ENCODE data around the gene TUBB3. TPM values are rescaled to one million over a fixed set of nuclear protein-coding genes. Genes with fewer than 3 reads are reported as not detected.
"Not testable (repeated sequence)": the region's sequence is repeated elsewhere in the genome, so short reads cannot be mapped to it uniquely, and the experiment has no call there.

TUBB3 gene
- total RNA-seq, 2 experiments from 2014 or later: 3.6 to 5.0 TPM

DNA sequence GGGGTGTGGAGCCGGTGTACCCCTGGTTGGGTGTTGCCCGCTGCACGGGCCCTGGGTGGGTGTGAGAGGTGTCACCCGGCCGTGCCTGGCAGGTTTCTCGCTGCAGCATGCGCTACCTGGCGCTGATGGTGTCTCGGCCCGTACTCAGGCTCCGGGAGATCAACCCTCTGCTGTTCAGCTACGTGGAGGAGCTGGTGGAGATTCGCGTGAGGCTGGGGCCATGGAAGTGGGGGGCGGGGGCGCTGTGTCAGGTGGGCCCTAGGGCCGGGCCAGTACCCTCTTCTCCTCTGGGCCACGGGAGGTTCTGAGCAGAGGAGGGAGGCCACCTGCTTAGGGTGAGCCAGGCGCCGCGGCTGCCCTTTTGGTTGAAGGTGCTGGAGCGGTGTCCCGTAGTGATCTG, 38.8 kb downstream of the TUBB3 start:
- no peaks in the 10 kb centered on the region for H3K4me1 Mint-ChIP-seq
- H3K9me3 Mint-ChIP-seq (ENCODE audit: low read depth): no peaks in the 10 kb centered on the region
- H3K27ac Mint-ChIP-seq: no peak overlapping the region
- no peak for DNase-seq
- H3K4me3 Mint-ChIP-seq: no peak overlapping the region
- peaks cover 3% of the 10 kb centered on the region for H3K36me3 Mint-ChIP-seq
- ATAC-seq: no peak
- H3K27me3 Mint-ChIP-seq: no peaks in the 10 kb centered on the region
- CTCF ChIA-PET: interaction anchor here (0.6 kb wide), 1 partner anchor 199 kb away, joined by 3 read pairs; no protein-coding TSS in a partner anchor

GRCh38 chr16:89962754-89963498, 39.8 kb downstream of the TUBB3 start:
- H3K36me3 Mint-ChIP-seq: peaks cover 3% of the 10 kb centered on the region
- CTCF ChIA-PET: no interaction called here

DNA sequence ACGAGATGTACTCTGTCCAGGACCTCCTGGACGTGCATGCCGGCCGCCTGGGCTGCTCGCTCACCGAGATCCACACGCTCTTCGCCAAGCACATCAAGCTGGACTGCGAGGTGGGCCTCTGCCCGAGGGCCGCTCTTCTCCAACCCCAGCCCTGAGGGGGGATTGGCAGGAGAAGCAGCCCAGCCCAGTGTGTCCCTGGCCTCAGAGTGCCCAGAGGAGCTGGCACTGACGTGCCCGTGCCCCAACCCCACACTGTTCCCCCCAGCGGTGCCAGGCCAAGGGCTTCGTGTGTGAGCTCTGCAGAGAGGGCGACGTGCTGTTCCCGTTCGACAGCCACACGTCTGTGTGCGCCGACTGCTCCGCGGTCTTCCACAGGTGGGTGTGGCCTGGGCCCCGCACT, 41.1 kb downstream of the TUBB3 start:
- ATAC-seq: no peak
- Mint-ChIP-seq H3K4me3 (no peak overlapping the region), H3K4me1 (no peaks in the 10 kb centered on the region), H3K27me3 (no peaks in the 10 kb centered on the region), H3K27ac (no peak overlapping the region), H3K9me3 (ENCODE audit: low read depth) (no peaks in the 10 kb centered on the region), H3K36me3 (no peaks in the 10 kb centered on the region)
- CTCF ChIA-PET: no interaction called here
- no peak for DNase-seq

More at GRCh38 chr16:89962754-89963498, 39.8 kb downstream of the TUBB3 start:
- Mint-ChIP-seq H3K27me3 (no peaks in the 10 kb centered on the region), H3K27ac (no peak overlapping the region), H3K4me1 (no peaks in the 10 kb centered on the region), H3K9me3 (ENCODE audit: low read depth) (no peaks in the 10 kb centered on the region), H3K4me3 (no peak overlapping the region)
- no peak for ATAC-seq
- no peak for DNase-seq

DNA sequence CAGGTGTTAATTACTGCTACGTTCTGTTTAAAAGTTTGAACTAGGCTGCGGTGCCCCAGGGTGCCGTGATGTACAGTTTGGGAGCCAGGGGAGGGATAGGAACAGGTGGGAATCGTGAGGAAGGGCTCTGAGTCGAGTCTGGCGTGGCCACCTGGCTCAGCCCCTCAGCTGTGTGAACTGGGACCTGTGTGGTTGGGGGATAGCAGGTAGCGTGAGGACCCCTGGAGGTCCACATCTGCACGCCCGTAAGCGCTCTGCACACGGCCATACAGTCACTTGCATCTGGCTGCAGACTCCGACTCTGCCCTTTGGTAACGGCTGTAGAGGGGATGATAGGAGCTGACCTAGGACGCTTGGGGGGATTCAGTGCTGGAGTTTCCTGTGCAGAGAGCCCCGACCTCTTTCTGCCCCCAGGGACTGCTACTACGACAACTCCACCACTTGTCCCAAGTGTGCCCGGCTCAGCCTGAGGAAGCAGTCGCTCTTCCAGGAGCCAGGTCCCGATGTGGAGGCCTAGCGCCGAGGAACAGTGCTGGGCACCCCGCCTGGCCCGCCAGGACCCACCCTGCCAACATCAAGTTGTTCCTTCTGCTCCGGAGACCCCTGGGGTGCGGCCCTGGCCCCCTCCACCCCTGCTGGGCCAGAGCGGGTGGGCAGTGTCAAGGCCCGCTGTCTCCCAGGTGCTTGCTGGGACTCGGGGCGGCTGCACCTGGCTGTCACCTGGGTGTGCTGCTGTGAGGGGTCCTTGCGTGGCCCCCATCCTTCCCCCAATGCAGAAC, 42.5 kb downstream of the TUBB3 start:
- Mint-ChIP-seq H3K4me1 (peaks cover 2% of the 10 kb centered on the region), H3K27ac (no peak overlapping the region), H3K36me3 (peaks cover 4% of the 10 kb centered on the region), H3K9me3 (ENCODE audit: low read depth) (peaks cover 3% of the 10 kb centered on the region), H3K27me3 (no peaks in the 10 kb centered on the region), H3K4me3 (no peak overlapping the region)
- no peak for ATAC-seq
- no peak for DNase-seq
- CTCF ChIA-PET: no interaction called here

- Mint-ChIP-seq H3K9me3 (ENCODE audit: low read depth) (peaks cover 4% of the 10 kb centered on the region), H3K4me1 (peaks cover 12% of the 10 kb centered on the region), H3K27me3 (no peaks in the 10 kb centered on the region), H3K36me3 (peaks cover 8% of the 10 kb centered on the region), H3K4me3 (no peak overlapping the region), H3K27ac (no peak overlapping the region)
- ATAC-seq (no peak), DNase-seq (no peak)
- CTCF ChIA-PET: no interaction called here
Measured at GRCh38 chr16:89966756-89967155, 43.6 kb downstream of the TUBB3 start.

GRCh38 chr16:89967436-89967835, 44.3 kb downstream of the TUBB3 start:
- H3K27me3 Mint-ChIP-seq; DNase-seq; H3K27ac Mint-ChIP-seq; H3K9me3 Mint-ChIP-seq (ENCODE audit: low read depth); CTCF ChIA-PET; H3K36me3 Mint-ChIP-seq; ATAC-seq; H3K4me3 Mint-ChIP-seq: not testable (repeated sequence)
- H3K4me1 Mint-ChIP-seq: peaks cover 14% of the 10 kb centered on the region

- peaks cover 14% of the 10 kb centered on the region for H3K4me1 Mint-ChIP-seq
- H3K36me3 Mint-ChIP-seq; H3K4me3 Mint-ChIP-seq; H3K9me3 Mint-ChIP-seq (ENCODE audit: low read depth); ATAC-seq; DNase-seq; CTCF ChIA-PET; H3K27me3 Mint-ChIP-seq; H3K27ac Mint-ChIP-seq: not testable (repeated sequence)
Measured at GRCh38 chr16:89968074-89968473, 44.9 kb downstream of the TUBB3 start.

DNA sequence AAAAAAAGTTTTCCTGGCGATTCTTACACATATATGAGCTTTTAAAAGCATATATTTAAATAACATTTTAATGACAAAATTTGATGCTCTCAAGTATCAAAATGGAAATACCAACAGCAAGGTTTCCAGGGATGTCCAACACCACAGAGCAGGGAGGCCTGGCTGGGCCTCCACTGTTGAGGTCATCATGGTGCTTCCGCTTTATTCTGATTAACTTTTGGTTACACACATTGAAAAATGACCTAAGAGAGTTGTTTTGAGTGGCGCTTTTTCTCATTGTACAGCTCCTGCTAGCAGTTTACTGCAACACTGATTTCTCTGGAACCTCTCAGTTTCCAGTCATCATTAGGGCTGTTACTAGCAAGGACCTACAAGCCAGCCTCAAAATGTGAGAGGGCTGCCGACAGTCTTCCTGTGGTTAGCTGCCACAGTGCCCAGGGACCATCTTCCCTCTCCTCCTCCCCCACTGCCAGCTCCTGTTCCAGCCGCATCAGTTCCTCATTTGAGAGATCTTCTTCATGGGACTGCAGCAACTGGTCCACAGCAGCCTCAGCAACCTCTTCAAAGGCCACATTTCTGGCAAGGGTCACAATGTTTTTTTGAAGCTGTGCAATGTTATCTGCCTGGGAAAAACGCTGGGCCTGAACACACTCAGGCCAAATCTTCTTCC, 46.7 kb downstream of the TUBB3 start:
- peaks cover 5% of the 10 kb centered on the region for H3K9me3 Mint-ChIP-seq (ENCODE audit: low read depth)
- no peak overlapping the region for H3K27ac Mint-ChIP-seq
- no peak for DNase-seq
- no peak for ATAC-seq
- peaks cover 14% of the 10 kb centered on the region for H3K36me3 Mint-ChIP-seq
- H3K27me3 Mint-ChIP-seq: no peaks in the 10 kb centered on the region
- no peak overlapping the region for H3K4me3 Mint-ChIP-seq
- peaks cover 27% of the 10 kb centered on the region for H3K4me1 Mint-ChIP-seq
- CTCF ChIA-PET: no interaction called here

GRCh38 chr16:89971495-89972243, 48.5 kb downstream of the TUBB3 start:
- H3K27me3 Mint-ChIP-seq: no peaks in the 10 kb centered on the region
- peaks cover 5% of the 10 kb centered on the region for H3K9me3 Mint-ChIP-seq (ENCODE audit: low read depth)
- peak overlapping the region; percentile 99 for H3K4me3 Mint-ChIP-seq
- DNase-seq (peak; percentile 48), ATAC-seq (no peak)
- H3K4me1 Mint-ChIP-seq: peaks cover 30% of the 10 kb centered on the region
- H3K27ac Mint-ChIP-seq: peak overlapping the region; percentile 96
- CTCF ChIA-PET: interaction anchor here (1.0 to 1.3 kb wide), 4 partner anchors 21 to 266 kb away, joined by 3 read pairs; no protein-coding TSS in a partner anchor
- peaks cover 16% of the 10 kb centered on the region for H3K36me3 Mint-ChIP-seq

DNA sequence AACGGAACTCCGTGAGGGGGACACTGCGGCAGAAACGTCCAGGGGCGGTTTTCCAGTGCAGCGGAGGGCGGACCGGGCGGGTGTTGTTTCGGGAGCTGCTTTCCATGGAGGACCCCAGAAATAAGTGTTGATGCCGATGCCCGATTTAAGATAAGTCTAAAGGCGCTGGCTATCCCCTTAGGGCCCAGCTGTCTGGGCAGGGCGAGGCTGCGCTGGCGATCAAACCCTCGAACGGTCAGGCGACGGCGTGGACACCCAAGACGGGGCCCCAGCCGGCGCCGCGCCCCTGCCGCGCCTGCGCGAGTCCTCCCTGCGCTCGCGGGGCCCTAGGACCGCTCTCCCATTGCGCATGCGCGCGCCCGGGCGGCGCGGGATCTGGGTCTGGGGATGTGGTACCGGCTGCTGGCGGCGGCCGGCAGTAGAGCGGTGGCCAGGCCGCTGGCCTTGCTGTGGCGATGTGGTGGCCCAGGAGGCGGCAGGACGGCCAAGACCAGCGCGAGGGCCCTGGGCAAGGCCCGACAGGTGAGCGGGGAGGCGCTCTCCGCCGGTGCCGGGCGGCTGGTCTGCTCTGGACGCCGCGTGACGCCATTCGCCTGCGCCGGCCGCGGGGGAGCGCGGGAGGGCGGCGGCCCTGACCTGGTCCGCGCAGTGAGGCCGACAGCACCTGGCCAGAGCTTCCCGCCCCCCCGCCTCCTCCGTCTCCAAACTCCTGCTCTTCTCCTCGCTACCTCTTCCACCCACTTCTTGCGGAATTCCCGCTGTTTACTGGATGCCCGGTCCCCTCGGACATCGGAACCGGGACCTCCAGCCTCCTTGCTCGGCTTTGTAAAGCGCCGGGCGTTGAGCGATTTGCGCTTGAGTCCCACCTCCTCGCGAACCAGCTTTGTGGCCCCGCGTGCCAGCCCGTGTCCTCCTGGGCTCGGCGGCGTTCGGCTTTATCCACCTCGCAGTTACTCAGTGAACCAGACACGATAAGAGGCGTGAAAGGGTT, 49.4 kb downstream of the TUBB3 start:
- ATAC-seq: peak; percentile 97
- peak; percentile 94 for DNase-seq
- H3K27ac Mint-ChIP-seq: peak overlapping the region; percentile 96
- H3K27me3 Mint-ChIP-seq: no peaks in the 10 kb centered on the region
- peak overlapping the region; percentile 99 for H3K4me3 Mint-ChIP-seq
- peaks cover 32% of the 10 kb centered on the region for H3K4me1 Mint-ChIP-seq
- H3K36me3 Mint-ChIP-seq: peaks cover 20% of the 10 kb centered on the region
- CTCF ChIA-PET: interaction anchor here (1.0 to 1.4 kb wide), 6 partner anchors 22 to 272 kb away, joined by 3 to 5 read pairs (median 3); partner anchors contain the start of gene SPATA2L
- peaks cover 5% of the 10 kb centered on the region for H3K9me3 Mint-ChIP-seq (ENCODE audit: low read depth)

DNA sequence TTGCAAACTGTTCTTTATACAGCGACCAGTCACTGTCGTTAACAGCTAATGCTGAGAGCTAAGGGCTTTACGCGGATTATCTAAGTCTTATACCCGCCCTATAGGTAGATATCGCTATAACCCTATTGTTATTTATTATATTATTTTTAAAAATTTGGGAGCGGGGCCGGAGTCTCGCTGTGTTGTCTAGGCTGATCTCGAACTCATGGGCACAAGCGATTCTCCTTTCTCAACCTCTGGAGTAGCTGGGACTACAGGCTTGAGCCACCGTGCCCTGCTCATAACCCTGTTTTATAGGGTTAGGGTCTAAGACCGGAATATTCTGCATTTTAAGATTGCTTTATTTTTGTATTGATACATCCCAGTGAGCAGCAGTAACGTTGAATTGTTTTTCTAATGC, 50.1 kb downstream of the TUBB3 start:
- ATAC-seq (no peak), DNase-seq (no peak)
- H3K9me3 Mint-ChIP-seq (ENCODE audit: low read depth): peaks cover 5% of the 10 kb centered on the region
- H3K36me3 Mint-ChIP-seq: peaks cover 23% of the 10 kb centered on the region
- CTCF ChIA-PET: interaction anchor here (1.2 to 1.4 kb wide), 2 partner anchors 96 to 272 kb away, joined by 3 to 5 read pairs; partner anchors contain the start of gene SPATA2L
- H3K4me1 Mint-ChIP-seq: peaks cover 33% of the 10 kb centered on the region
- H3K27ac Mint-ChIP-seq: peak overlapping the region; percentile 96
- H3K4me3 Mint-ChIP-seq: peak overlapping the region; percentile 99
- H3K27me3 Mint-ChIP-seq: no peaks in the 10 kb centered on the region

All from activated CD8-positive, alpha-beta memory T cell treated with anti-CD3 and anti-CD28 coated beads, Interleukin-2, amount 10 ng/mL, durations not matched to agents 7 days and 5 days (primary cell).